Mesenchymal stem cell (in vitro differentiated cells and primary cell): ENCODE measurements around the gene ZNG1A.
A peak's percentile ranks its signal among the peaks of the same experiment; 100 is the strongest.
"Not testable (repeated sequence)": the region's sequence is repeated elsewhere in the genome, so short reads cannot be mapped to it uniquely, and the experiment has no call there.

Experiments
- DNase-seq: peaks from one replicate; pipeline ENCODE4 v3.0.0-alpha.2; 2013
- H2AFZ ChIP-seq: one replicate; pipeline ENCODE4 v1.6.1; 2013; ENCODE audit warnings: low read depth, mild to moderate bottlenecking, control low read depth, inconsistent platforms, low read length, moderate library complexity
- H2AK5ac ChIP-seq: 2 replicates; pipeline ENCODE4 v1.6.1; 2013; ENCODE audit warnings: low read length, moderate library complexity, mild to moderate bottlenecking, inconsistent platforms; ENCODE audit not compliant: severe bottlenecking
- H2BK120ac ChIP-seq: one replicate; pipeline ENCODE4 v1.6.1; 2013; ENCODE audit warnings: low read depth, mild to moderate bottlenecking, inconsistent platforms, low read length, moderate library complexity
- H2BK12ac ChIP-seq, 2 experiments: one replicate each; pipeline ENCODE4 v1.6.1; 2013; ENCODE audit warnings: inconsistent platforms in 2 of 2, low read length in 2 of 2, mild to moderate bottlenecking in 2 of 2, moderate library complexity in 2 of 2, control low read depth in 1 of 2
- H2BK15ac ChIP-seq: one replicate; pipeline ENCODE4 v1.6.1; 2013; ENCODE audit warnings: mild to moderate bottlenecking, low read depth, inconsistent platforms; ENCODE audit not compliant: poor library complexity, severe bottlenecking
- H2BK5ac ChIP-seq: 2 replicates; pipeline ENCODE4 v1.6.1; 2013; ENCODE audit warnings: low read depth, mild to moderate bottlenecking, low read length, control low read depth, inconsistent platforms; ENCODE audit not compliant: poor library complexity, severe bottlenecking
- H3K14ac ChIP-seq, 2 experiments: one replicate each; pipeline ENCODE4 v1.6.1; 2013; ENCODE audit warnings: inconsistent platforms in 2 of 2, low read length in 2 of 2, control low read depth in 1 of 2, mild to moderate bottlenecking in 1 of 2, moderate library complexity in 1 of 2
- H3K18ac ChIP-seq, 2 experiments: one replicate each; pipeline ENCODE4 v1.6.1; 2013; ENCODE audit warnings: inconsistent platforms in 2 of 2, low read length in 2 of 2, control low read depth in 1 of 2, low read depth in 1 of 2, mild to moderate bottlenecking in 1 of 2
- H3K23ac ChIP-seq, 2 experiments: one replicate each; pipeline ENCODE4 v1.6.1; 2013; ENCODE audit warnings: inconsistent platforms in 2 of 2, low read length in 2 of 2, mild to moderate bottlenecking in 2 of 2, moderate library complexity in 2 of 2, control low read depth in 1 of 2
- H3K27ac ChIP-seq: 2 replicates; pipeline ENCODE4 v1.5.1; 2013; ENCODE audit warnings: mild to moderate bottlenecking, moderate library complexity, low read length, control low read depth, inconsistent platforms; ENCODE audit not compliant: poor library complexity, severe bottlenecking
- H3K27me3 ChIP-seq, 2 experiments: 2 replicates each; pipeline versions ENCODE4 v1.6.1 to v1.7.0; 2013; ENCODE audit warnings: low read length in 2 of 2, mild to moderate bottlenecking in 2 of 2, moderate library complexity in 2 of 2, control low read depth in 1 of 2, inconsistent platforms in 1 of 2; ENCODE audit not compliant: control insufficient read depth in 1 of 2, insufficient read depth in 1 of 2
- H3K36me3 ChIP-seq, 2 experiments: 2 replicates each; pipeline versions ENCODE4 v1.6.1 to v1.7.0; 2013; ENCODE audit warnings: low read length in 2 of 2, control low read depth in 1 of 2, inconsistent platforms in 1 of 2, low read depth in 1 of 2, mild to moderate bottlenecking in 1 of 2; ENCODE audit not compliant: insufficient read depth in 2 of 2, control insufficient read depth in 1 of 2
- H3K4ac ChIP-seq, 2 experiments: one replicate each; pipeline ENCODE4 v1.6.1; 2013; ENCODE audit warnings: inconsistent platforms in 2 of 2, low read length in 2 of 2, mild to moderate bottlenecking in 2 of 2, moderate library complexity in 2 of 2, control low read depth in 1 of 2, low read depth in 1 of 2
- H3K4me1 ChIP-seq: 2 replicates; pipeline ENCODE4 v1.6.1; 2013; ENCODE audit warnings: low read depth, low read length, control low read depth; ENCODE audit not compliant: control insufficient read depth, insufficient read depth
- H3K4me2 ChIP-seq: 2 replicates; pipeline ENCODE4 v1.6.1; 2013; ENCODE audit warnings: low read length, mild to moderate bottlenecking, inconsistent platforms; ENCODE audit not compliant: poor library complexity, severe bottlenecking
- H3K4me3 ChIP-seq, 2 experiments: 2 replicates each; pipeline versions ENCODE4 v1.5.1 to v1.7.0; 2013; ENCODE audit warnings: low read length in 2 of 2, mild to moderate bottlenecking in 2 of 2, control low read depth in 1 of 2, low read depth in 1 of 2; ENCODE audit not compliant: insufficient read depth in 1 of 2
- H3K79me1 ChIP-seq: replicated peaks from 2 replicates; pipeline ENCODE4 v1.6.1; 2013; ENCODE audit warnings: mild to moderate bottlenecking, control low read depth, low read length, inconsistent platforms; ENCODE audit not compliant: poor library complexity, severe bottlenecking
- H3K9ac ChIP-seq: 2 replicates; pipeline ENCODE4 v1.7.0; 2013; ENCODE audit warnings: mild to moderate bottlenecking, low read length, moderate library complexity
- H3K9me3 ChIP-seq: 2 replicates; pipeline ENCODE4 v1.7.0; 2013; ENCODE audit warnings: mild to moderate bottlenecking, low read length; ENCODE audit not compliant: control insufficient read depth
- H4K8ac ChIP-seq: one replicate; pipeline ENCODE4 v1.6.1; 2013; ENCODE audit warnings: inconsistent platforms, mild to moderate bottlenecking, low read length, moderate library complexity
- H4K91ac ChIP-seq: one replicate; pipeline ENCODE4 v1.6.1; 2013; ENCODE audit warnings: mild to moderate bottlenecking, low read length, inconsistent platforms
- WGBS: methylation state at CpG from one replicate; pipeline ENCODE4 v1.1.7; 2013; ENCODE audit warnings: mixed read lengths; 5-methylcytosine and 5-hydroxymethylcytosine counted together

The ZNG1A gene

DNA sequence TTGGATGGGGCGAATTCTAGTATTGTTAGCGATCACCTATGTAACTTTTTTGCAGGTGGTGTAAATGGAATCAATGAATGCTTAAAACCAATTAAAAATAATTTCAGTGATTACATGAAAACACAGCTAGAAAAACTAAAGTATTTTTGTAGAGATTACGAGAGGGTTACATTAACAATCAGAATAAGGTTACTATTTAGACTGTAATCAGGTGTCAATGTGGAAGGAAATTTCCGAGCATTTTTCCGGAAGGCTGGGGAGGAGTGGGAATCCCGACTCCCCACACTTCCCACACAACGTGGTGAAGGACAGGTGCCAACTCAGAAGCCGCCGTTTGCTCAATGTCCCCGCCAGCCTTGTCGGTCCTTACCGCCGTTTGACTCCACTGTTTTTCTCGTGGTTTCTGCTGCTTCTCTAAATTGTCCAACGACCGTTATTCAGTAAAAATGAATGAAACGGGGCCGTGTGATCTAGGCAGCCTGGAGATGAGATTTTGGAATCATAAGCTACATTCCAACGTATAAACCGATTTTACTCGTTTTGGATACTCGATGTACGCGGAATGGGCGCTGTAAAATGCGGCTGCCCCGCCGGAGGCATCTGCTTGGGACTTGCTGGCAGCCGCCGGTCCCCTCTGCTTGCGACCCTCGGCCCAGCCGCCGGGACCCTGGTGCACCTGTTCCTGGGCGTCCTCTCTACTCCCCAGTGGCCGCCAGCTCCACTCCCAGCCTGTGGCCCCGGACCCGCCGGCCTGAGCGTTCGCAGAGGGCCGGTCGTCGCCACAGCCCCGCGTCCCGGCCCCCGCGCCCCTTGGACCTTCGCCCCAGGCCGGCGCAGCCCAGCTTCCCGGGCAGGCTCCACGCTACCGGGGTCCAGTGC is 66.0 kb downstream of the ZNG1A start:
- H2BK15ac ChIP-seq, H3K4ac ChIP-seq, H2AK5ac ChIP-seq, H3K4me3 ChIP-seq, H3K36me3 ChIP-seq, H2BK120ac ChIP-seq, H3K14ac ChIP-seq, H4K91ac ChIP-seq, H3K9me3 ChIP-seq, H3K23ac ChIP-seq, H2BK5ac ChIP-seq, H4K8ac ChIP-seq, H3K27ac ChIP-seq, H3K18ac ChIP-seq, H3K9ac ChIP-seq, H2BK12ac ChIP-seq, H3K79me1 ChIP-seq, H2AFZ ChIP-seq: not testable (repeated sequence)
- 5% methylated on average over 24 of the region's 55 CpGs for whole genome bisulfite sequencing
- H3K4me2 ChIP-seq: peak overlapping the region; percentile 90
- H3K27me3 ChIP-seq: peaks cover 35 to 45% of the 10 kb centered on the region in 2 experiments
- peak; percentile 29 for DNase-seq
- H3K4me1 ChIP-seq: peaks cover 17% of the 10 kb centered on the region

DNA sequence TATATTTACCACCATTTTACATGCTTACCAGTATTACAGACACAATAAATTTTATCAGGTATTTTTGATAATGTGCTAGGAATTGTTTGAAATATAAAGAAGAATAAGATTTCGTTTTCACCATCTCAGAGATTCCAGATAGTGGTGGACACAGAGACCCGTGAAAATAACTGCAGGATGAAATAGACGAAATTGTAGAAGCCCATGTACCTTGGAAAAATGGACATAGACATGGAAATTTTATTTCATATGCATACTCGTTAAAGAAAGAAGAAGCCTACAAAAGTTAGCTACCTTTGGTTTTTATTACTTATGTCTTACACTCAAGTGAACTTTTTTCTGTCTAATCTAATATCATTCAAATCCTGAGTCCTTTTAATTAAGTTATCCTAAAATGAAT is 68.2 kb downstream of the ZNG1A start:
- H3K23ac ChIP-seq, H3K79me1 ChIP-seq, H3K36me3 ChIP-seq, H3K18ac ChIP-seq, H4K91ac ChIP-seq, H2BK15ac ChIP-seq, H3K9me3 ChIP-seq, DNase-seq, H3K9ac ChIP-seq, H2AK5ac ChIP-seq, H2BK5ac ChIP-seq, H2AFZ ChIP-seq, H4K8ac ChIP-seq, H3K27ac ChIP-seq, H2BK120ac ChIP-seq, H3K14ac ChIP-seq, H3K4ac ChIP-seq, H2BK12ac ChIP-seq, H3K4me2 ChIP-seq, H3K4me3 ChIP-seq: not testable (repeated sequence)
- Histone ChIP-seq H3K27me3 (peaks cover 28 to 44% of the 10 kb centered on the region in 2 experiments), H3K4me1 (peaks cover 14% of the 10 kb centered on the region)
- no CpG with 5 or more reads among the region's 4 CpGs for WGBS

DNA sequence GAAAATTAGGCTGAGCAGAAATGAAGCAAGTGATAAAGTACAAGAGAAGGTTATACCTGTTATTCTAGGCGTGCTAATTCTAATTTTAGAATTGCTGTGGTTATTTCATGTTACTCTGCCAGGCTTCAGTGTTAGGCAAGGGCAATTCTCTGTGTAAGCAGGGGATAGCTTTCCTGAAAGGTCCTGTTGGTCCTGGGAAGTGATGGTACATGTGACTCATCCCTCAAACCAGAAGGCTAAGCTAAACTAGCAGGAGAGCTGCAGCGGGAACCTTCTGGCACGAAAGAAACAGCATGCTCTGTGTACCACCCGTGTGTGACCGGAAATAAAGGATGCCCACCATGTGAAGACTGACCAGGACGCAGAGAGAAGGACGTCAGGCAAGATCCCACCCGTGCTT is 69.3 kb downstream of the ZNG1A start:
- H2BK5ac ChIP-seq, H3K79me1 ChIP-seq, H3K4me3 ChIP-seq, H2BK120ac ChIP-seq, H3K14ac ChIP-seq, H2AFZ ChIP-seq, H3K4me2 ChIP-seq, H3K18ac ChIP-seq, H4K8ac ChIP-seq, H2BK15ac ChIP-seq, H3K4ac ChIP-seq, H4K91ac ChIP-seq, H2BK12ac ChIP-seq, H3K23ac ChIP-seq, H3K36me3 ChIP-seq, H3K9me3 ChIP-seq, H3K9ac ChIP-seq, H3K27ac ChIP-seq, H2AK5ac ChIP-seq: not testable (repeated sequence)
- Histone ChIP-seq H3K4me1 (peaks cover 13% of the 10 kb centered on the region), H3K27me3 (peaks cover 20 to 37% of the 10 kb centered on the region in 2 experiments)
- DNase-seq: peak; percentile 25
- WGBS: no CpG with 5 or more reads among the region's 8 CpGs

DNA sequence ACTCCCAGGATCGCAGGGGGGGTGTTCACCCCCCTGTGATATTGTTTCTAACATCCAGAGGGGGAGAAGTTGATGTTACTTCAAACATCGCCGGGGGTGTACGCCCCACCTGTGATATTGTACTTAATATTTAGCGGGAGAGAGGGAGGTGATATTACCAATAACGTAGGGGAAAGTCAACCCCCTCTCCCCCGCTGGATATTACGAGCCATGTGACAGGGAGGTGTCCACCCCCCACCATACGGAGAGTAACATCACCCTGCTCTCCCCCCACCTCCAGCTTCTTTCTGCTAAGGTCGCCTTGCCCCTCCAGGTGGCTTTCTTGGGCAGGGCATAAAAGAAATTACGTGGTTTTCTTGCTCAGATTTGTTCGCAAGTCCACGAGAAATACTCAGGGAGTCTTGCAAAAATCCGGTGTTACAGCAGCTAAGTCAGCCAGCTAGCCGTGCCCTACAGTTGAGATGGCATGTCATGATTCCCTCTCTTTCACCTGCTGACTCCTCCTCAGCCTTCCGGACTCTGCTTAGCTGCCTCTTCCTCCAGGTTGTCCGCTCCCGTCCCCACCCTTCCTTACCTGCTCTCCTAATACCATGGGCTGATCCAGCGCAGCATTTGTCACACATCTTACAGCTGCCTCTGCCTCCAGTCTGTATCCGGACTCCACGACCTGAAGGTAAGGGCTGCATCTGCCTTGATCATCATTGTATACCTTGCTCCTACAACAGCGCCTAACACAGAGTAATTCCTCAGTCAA is 69.9 kb downstream of the ZNG1A start:
- not testable (repeated sequence) for H3K9ac ChIP-seq, H2BK5ac ChIP-seq, H3K4me3 ChIP-seq, H3K4ac ChIP-seq, H3K14ac ChIP-seq, H3K18ac ChIP-seq, H3K23ac ChIP-seq, H3K27ac ChIP-seq, H4K8ac ChIP-seq, H2BK120ac ChIP-seq, H2AK5ac ChIP-seq, H2BK15ac ChIP-seq, H2BK12ac ChIP-seq, H3K36me3 ChIP-seq, DNase-seq, H3K4me1 ChIP-seq, H4K91ac ChIP-seq, H2AFZ ChIP-seq, H3K9me3 ChIP-seq, H3K79me1 ChIP-seq, H3K4me2 ChIP-seq
- peaks cover 19 to 33% of the 10 kb centered on the region in 2 experiments for H3K27me3 ChIP-seq
- 8% methylated on average over 15 of the region's 22 CpGs for WGBS
